Measurements from ENCODE around the gene PDE5A.

PDE5A gene

DNA sequence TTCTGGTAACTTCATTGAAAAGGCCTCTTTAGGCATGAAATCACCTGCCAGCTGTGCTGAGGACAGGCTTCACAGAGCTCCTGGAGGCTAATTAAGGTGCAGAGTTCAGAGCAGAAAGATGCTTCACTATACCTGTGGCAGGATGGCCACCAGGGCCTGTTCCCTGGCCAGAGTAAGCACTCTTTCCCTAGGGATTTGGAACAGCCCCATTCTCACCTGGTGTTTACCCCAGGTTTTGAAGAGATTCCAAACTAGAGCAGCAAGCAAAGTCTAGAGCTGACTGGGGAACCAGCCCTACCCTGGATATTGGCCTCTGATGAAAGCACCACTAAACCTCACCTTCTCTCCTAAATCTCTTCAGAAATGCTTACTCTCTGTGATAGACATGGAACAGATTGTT is 148.8 kb downstream of the PDE5A start:
- TF ChIP-seq TAF1 (IDR thresholded peaks at IDR 0.05; ENCODE audit: borderline replicate concordance, insufficient read depth, low read length), result no peak

DNA sequence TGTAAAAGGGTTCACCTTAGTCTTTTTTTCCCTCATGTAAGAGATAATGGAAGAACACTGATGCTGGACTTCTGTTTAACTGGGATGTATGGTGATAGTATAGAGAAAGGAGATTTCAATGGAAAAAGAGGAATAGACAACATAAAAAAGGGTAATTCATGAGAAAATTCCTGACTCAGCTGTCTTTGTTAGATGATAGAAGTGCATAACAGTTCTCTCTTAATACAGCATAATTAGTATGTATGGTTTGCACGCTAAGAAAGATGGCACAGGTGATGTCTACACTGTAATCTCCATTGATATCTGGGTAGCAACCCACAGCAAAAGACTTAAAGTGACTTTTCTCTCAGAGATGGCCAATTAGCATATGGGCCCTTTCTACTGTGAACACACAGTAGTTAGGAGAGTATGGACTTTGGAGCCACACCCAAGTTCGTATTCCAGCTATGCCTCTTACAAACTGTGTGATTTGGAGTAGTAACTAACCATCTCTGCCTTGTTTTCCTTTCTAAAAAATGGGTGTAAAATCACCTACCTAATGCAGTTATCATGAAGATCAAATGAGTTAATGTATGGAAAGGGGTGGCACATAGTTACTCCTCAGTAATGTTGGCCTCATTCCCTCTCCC is 149.3 kb downstream of the PDE5A start:
- TF ChIP-seq, protein P1, sequence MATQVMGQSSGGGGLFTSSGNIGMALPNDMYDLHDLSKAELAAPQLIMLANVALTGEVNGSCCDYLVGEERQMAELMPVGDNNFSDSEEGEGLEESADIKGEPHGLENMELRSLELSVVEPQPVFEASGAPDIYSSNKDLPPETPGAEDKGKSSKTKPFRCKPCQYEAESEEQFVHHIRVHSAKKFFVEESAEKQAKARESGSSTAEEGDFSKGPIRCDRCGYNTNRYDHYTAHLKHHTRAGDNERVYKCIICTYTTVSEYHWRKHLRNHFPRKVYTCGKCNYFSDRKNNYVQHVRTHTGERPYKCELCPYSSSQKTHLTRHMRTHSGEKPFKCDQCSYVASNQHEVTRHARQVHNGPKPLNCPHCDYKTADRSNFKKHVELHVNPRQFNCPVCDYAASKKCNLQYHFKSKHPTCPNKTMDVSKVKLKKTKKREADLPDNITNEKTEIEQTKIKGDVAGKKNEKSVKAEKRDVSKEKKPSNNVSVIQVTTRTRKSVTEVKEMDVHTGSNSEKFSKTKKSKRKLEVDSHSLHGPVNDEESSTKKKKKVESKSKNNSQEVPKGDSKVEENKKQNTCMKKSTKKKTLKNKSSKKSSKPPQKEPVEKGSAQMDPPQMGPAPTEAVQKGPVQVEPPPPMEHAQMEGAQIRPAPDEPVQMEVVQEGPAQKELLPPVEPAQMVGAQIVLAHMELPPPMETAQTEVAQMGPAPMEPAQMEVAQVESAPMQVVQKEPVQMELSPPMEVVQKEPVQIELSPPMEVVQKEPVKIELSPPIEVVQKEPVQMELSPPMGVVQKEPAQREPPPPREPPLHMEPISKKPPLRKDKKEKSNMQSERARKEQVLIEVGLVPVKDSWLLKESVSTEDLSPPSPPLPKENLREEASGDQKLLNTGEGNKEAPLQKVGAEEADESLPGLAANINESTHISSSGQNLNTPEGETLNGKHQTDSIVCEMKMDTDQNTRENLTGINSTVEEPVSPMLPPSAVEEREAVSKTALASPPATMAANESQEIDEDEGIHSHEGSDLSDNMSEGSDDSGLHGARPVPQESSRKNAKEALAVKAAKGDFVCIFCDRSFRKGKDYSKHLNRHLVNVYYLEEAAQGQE (IDR thresholded peaks at IDR 0.05; ENCODE audit: insufficient read depth in 1 of 2, low read depth in 2 of 2, low read length in 2 of 2), result no peak
- TF ChIP-seq POLR2AphosphoS5 (IDR thresholded peaks at IDR 0.05; ENCODE audit: low read depth, low read length), result no peak
- no peak for TF ChIP-seq TAF1 (IDR thresholded peaks at IDR 0.05; ENCODE audit: borderline replicate concordance, insufficient read depth, low read length)
- no peak for TF ChIP-seq SIN3A (IDR thresholded peaks at IDR 0.05; ENCODE audit: borderline replicate concordance, insufficient read depth, low read length)

DNA sequence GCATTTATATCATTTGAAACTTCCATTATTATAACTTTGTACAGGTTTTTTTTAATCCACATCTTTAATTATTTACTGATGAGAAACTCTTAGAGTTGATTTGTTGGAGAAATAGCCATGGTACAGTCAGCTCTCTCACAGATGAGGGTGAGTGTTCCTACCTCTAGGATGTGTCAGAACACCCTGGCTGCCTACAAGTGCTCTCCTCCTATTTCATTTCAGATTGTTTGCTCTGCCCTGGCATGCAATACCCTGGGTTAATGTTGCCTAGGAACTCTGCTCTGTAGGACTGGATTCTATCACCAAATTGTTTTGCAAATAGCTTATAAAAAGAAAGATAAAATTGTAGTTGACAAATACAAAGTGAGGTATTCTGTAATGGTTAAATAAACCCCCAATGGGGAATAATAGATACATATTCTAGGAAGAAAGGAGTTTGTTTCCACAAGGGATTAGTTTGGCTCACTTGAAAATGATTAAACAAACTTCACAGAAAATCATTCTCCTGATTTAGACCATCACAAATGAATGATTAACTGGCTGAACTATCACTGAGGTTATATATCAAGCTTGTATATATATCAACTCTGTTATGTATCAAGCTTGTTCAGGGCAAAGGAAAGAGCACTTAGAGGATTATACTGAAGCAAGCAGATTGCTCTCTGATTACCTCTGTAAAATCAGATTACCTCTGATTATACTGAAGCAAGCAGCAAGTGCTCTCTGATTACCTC is 150.0 kb downstream of the PDE5A start:
- TF ChIP-seq SIN3A (IDR thresholded peaks at IDR 0.05; ENCODE audit: borderline replicate concordance, insufficient read depth, low read length), result no peak
- TF ChIP-seq FOXP2 (optimal IDR thresholded peaks at IDR 0.05; ENCODE audit: borderline replicate concordance, extremely low read depth, extremely low read length, insufficient read depth), result no peak
- TF ChIP-seq TAF1 (IDR thresholded peaks at IDR 0.05; ENCODE audit: borderline replicate concordance, insufficient read depth, low read length), result no peak
- TF ChIP-seq, protein P1 (IDR thresholded peaks at IDR 0.05; ENCODE audit: insufficient read depth in 1 of 2, low read depth in 2 of 2, low read length in 2 of 2), result no peak
- no peak for TF ChIP-seq POLR2AphosphoS5 (IDR thresholded peaks at IDR 0.05; ENCODE audit: low read depth, low read length)

DNA sequence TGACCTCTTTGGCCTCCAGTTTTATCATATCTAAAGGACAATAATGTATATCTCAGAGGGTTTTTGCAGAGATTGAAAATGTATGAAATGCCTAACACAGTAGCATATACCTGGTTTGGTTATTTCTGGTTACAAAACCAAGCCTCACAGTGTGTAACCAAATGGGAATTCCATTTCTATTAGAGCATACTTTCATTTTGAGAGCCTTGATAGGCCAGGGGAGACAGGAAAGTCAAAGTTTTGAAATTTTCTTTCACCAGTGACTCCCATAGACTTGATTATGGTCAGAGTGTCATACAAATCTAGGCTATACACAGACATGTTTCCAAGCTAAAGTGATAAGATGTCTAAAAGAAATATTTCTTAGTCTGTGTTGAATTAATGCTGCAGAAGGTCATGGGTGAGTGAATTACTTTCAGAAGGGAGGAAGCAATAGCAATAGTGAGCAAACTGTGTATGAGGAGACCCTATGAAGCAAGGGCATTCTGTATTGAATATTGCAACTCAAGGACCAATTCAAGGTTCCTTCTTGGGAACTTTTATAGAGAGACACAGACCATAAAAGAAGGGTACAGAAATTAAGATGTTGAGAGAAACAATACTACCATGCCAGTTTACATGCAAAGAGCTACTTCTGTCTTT is 151.1 kb downstream of the PDE5A start:
- TF ChIP-seq, protein P1 (IDR thresholded peaks at IDR 0.05; ENCODE audit: insufficient read depth in 1 of 2, low read depth in 2 of 2, low read length in 2 of 2), result no peak
- TF ChIP-seq FOXP2 (optimal IDR thresholded peaks at IDR 0.05; ENCODE audit: borderline replicate concordance, extremely low read depth, extremely low read length, insufficient read depth), result no peak
- TF ChIP-seq SIN3A (IDR thresholded peaks at IDR 0.05; ENCODE audit: borderline replicate concordance, insufficient read depth, low read length), result no peak
- no peak for TF ChIP-seq TAF1 (IDR thresholded peaks at IDR 0.05; ENCODE audit: borderline replicate concordance, insufficient read depth, low read length)
- no peak for TF ChIP-seq POLR2AphosphoS5 (IDR thresholded peaks at IDR 0.05; ENCODE audit: low read depth, low read length)

DNA sequence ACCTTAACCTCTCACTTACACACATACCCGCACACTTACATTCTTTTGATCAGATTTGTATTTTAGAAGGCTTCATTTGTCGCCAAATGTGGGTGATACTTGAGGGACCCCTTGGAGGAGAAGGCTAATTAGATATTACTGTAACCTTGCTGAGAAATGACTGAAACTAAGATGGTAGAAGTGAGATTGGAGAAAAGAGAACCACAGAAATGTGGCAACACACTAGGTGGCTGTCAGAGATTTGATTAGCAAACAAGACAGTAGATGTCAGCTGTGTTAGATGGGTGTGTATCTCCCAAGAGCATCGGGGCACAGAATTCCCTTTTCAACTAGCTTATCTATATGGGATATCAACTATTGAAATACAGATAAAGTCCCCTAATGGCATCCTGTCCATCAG is 157.3 kb downstream of the PDE5A start:
- TF ChIP-seq POLR2AphosphoS5 (IDR thresholded peaks at IDR 0.05; ENCODE audit: low read depth, low read length) (no peak), FOXP2 (optimal IDR thresholded peaks at IDR 0.05; ENCODE audit: borderline replicate concordance, extremely low read depth, extremely low read length, insufficient read depth) (no peak), TAF1 (IDR thresholded peaks at IDR 0.05; ENCODE audit: borderline replicate concordance, insufficient read depth, low read length) (no peak), SIN3A (IDR thresholded peaks at IDR 0.05; ENCODE audit: borderline replicate concordance, insufficient read depth, low read length) (no peak)
- TF ChIP-seq, protein P1 (IDR thresholded peaks at IDR 0.05; ENCODE audit: insufficient read depth in 1 of 2, low read depth in 2 of 2, low read length in 2 of 2), result no peak

All from PFSK-1 (cell line).